CD14-positive monocyte (primary cell): ENCODE data around the gene S100P. TPM values are rescaled to one million over a fixed set of nuclear protein-coding genes. Genes with fewer than 3 reads are reported as not detected.
A peak's percentile ranks its signal among the peaks of the same experiment; 100 is the strongest.

ENCODE experiments used
- DNase-seq, 3 donors: peaks; one replicate each; pipeline ENCODE4 v3.0.0-alpha.2; 2011 to 2022
- H2AFZ ChIP-seq: 2 replicates; pipeline ENCODE4 v1.6.0; 2012; ENCODE audit warnings: mild to moderate bottlenecking, low read depth, low read length, inconsistent platforms; ENCODE audit not compliant: insufficient read depth, poor library complexity, severe bottlenecking
- H3K27ac ChIP-seq, 2 donors: 1 replicate in 1 of 2; 2 replicates in 1 of 2; pipeline ENCODE4 v1.5.1; 2012 to 2013; ENCODE audit warnings: low read length in 2 of 2, control low read depth in 1 of 2, inconsistent platforms in 1 of 2, low read depth in 1 of 2, mild to moderate bottlenecking in 1 of 2
- H3K27me3 ChIP-seq, 2 donors: one replicate each; pipeline versions ENCODE4 v1.6.0 to v1.6.1; 2011 to 2013; ENCODE audit warnings: low read length in 2 of 2; ENCODE audit not compliant: control insufficient read depth in 2 of 2, insufficient read depth in 2 of 2
- H3K36me3 ChIP-seq, 2 donors: replicated peaks in 1 of 2; 1 replicate in 1 of 2; 2 replicates in 1 of 2; pipeline versions ENCODE4 v1.5.1 to v1.6.1; 2012 to 2013; ENCODE audit warnings: low read length in 2 of 2, control low read depth in 1 of 2, inconsistent platforms in 1 of 2, mild to moderate bottlenecking in 1 of 2; ENCODE audit not compliant: insufficient read depth in 2 of 2, control insufficient read depth in 1 of 2
- H3K4me1 ChIP-seq, 2 donors: 1 replicate in 1 of 2; 2 replicates in 1 of 2; pipeline versions ENCODE4 v1.5.1 to v1.6.1; 2012 to 2013; ENCODE audit warnings: low read length in 2 of 2, control low read depth in 1 of 2, inconsistent platforms in 1 of 2, mild to moderate bottlenecking in 1 of 2, moderate library complexity in 1 of 2; ENCODE audit not compliant: insufficient read depth in 2 of 2, control insufficient read depth in 1 of 2
- H3K4me2 ChIP-seq: replicated peaks from 2 replicates; pipeline ENCODE3; 2012; ENCODE audit warnings: low read length, moderate library complexity, mild to moderate bottlenecking; ENCODE audit not compliant: poor library complexity, severe bottlenecking; ENCODE audit errors: extremely low read depth
- H3K4me3 ChIP-seq, 3 experiments: fragments of 200-600 bp in 1 of 3; sonication (generic) in 1 of 3; replicated peaks in 1 of 3; 1 replicate in 2 of 3; 2 replicates in 1 of 3; pipeline ENCODE4 v1.5.1; 2011 to 2013; ENCODE audit warnings: low read length in 3 of 3, mild to moderate bottlenecking in 3 of 3, control low read depth in 2 of 3, low read depth in 2 of 3, inconsistent platforms in 1 of 3, moderate library complexity in 1 of 3
- H3K79me2 ChIP-seq: 2 replicates; pipeline ENCODE4 v1.6.0; 2012; ENCODE audit warnings: mild to moderate bottlenecking, control low read depth, inconsistent platforms, low read length, moderate library complexity; ENCODE audit not compliant: insufficient read depth
- H3K9ac ChIP-seq: 2 replicates; pipeline ENCODE4 v1.6.0; 2017; ENCODE audit warnings: low read length, mild to moderate bottlenecking; ENCODE audit not compliant: insufficient read depth, poor library complexity, severe bottlenecking
- H3K9me3 ChIP-seq, 2 donors: replicated peaks in 1 of 2; 1 replicate in 1 of 2; 2 replicates in 1 of 2; pipeline versions ENCODE4 v1.5.1 to v1.6.1; 2012 to 2013; ENCODE audit warnings: low read length in 2 of 2, control low read depth in 1 of 2; ENCODE audit not compliant: control insufficient read depth in 1 of 2, insufficient read depth in 1 of 2
- H4K20me1 ChIP-seq: 2 replicates; pipeline ENCODE4 v1.6.0; 2012; ENCODE audit warnings: mild to moderate bottlenecking, low read length, control low read depth, moderate library complexity; ENCODE audit not compliant: insufficient read depth
- H3K27ac Mint-ChIP-seq, 7 donors: one replicate each; pipeline ENCODE4 v1.8.0; 2020; ENCODE audit warnings: mild to moderate bottlenecking in 7 of 7, mixed read lengths in 7 of 7, moderate library complexity in 6 of 7, inconsistent platforms in 2 of 7
- H3K27me3 Mint-ChIP-seq, 3 donors: one replicate each; pipeline ENCODE4 v1.8.0; 2021 to 2022; ENCODE audit warnings: low read depth in 3 of 3, mild to moderate bottlenecking in 3 of 3, mixed read lengths in 3 of 3, moderate library complexity in 3 of 3, inconsistent platforms in 1 of 3
- H3K36me3 Mint-ChIP-seq, 2 donors: one replicate each; pipeline ENCODE4 v1.8.0; 2020; ENCODE audit warnings: mixed read lengths in 2 of 2, inconsistent platforms in 1 of 2, mild to moderate bottlenecking in 1 of 2
- H3K4me1 Mint-ChIP-seq: one replicate; pipeline ENCODE4 v1.8.0; 2020; ENCODE audit warnings: mild to moderate bottlenecking, mixed read lengths
- H3K4me3 Mint-ChIP-seq, 2 donors: one replicate each; pipeline ENCODE4 v1.8.0; 2020; ENCODE audit warnings: mild to moderate bottlenecking in 2 of 2, mixed read lengths in 2 of 2, moderate library complexity in 1 of 2
- H3K9me3 Mint-ChIP-seq, 7 donors: one replicate each; pipeline ENCODE4 v1.8.0; 2020 to 2022; ENCODE audit warnings: mixed read lengths in 7 of 7, mild to moderate bottlenecking in 6 of 7, moderate library complexity in 6 of 7, inconsistent platforms in 2 of 7
- CTCF ChIP-seq: fragments of 200-600 bp; IDR thresholded peaks from one replicate; pipeline ENCODE4 v1.8.0; 2022; ENCODE audit warnings: antibody characterized with exemption, mild to moderate bottlenecking
- WGBS: methylation state at CpG from one replicate; pipeline ENCODE4 v1.1.5; 2013; ENCODE audit warnings: missing lambda C conversion rate; ENCODE audit not compliant: insufficient coverage; 5-methylcytosine and 5-hydroxymethylcytosine counted together
- intact Hi-C, 2 donors: fragments of 100-400 bp; cut with micrococcal nuclease; formaldehyde crosslinking; loops; one replicate each; pipeline versions ENCODE4 v1.15.0 to v1.15.1; 2023
- polyA plus RNA-seq, 3 donors: library from polyadenylated mRNA; depleted of rRNA in 1 of 3; unstranded in 2 of 3; stranded (reverse) in 1 of 3; fragments of 300-500 nt in 2 of 3; fragments of >200 nt in 1 of 3; fragmentation: Illumina TruSeq in 2 of 3; gene quantifications; 1 replicate in 2 of 3; 2 replicates in 1 of 3; pipeline ENCODE4 v1.2.3, GENCODE V29; 2012 to 2021

The S100P gene
- polyA plus RNA-seq, 3 donors: 13.6 to 71.2 (median 29.3) TPM

- Mint-ChIP-seq H3K27me3 (peaks cover 2 to 3% (median 2%) of the 10 kb centered on the region in 3 donors), H3K4me1 (peaks cover 26% of the 10 kb centered on the region), H3K9me3 (no peaks in the 10 kb centered on the region), H3K36me3 (peaks cover 4 to 5% of the 10 kb centered on the region in 2 donors), H3K27ac (no peak overlapping the region), H3K4me3 (no peak overlapping the region)
- intact Hi-C loops: loop anchor here (2.0 to 10.0 kb wide), 9 partner anchors 63 to 363 kb away; partner anchors contain the start of genes KIAA0232 (in 1 of the 2), MRFAP1 (in 1 of the 2) and TADA2B (in 1 of the 2)
- TF ChIP-seq CTCF: no peak
- Histone ChIP-seq H2AFZ (no peak overlapping the region), H4K20me1 (peaks cover 10% of the 10 kb centered on the region), H3K79me2 (peaks cover 18% of the 10 kb centered on the region), H3K4me1 (peaks cover 22 to 33% of the 10 kb centered on the region in 2 donors), H3K27me3 (no peaks in the 10 kb centered on the region), H3K4me3 (no peak overlapping the region), H3K27ac (no peak overlapping the region), H3K9ac (no peak overlapping the region), H3K4me2 (no peak overlapping the region), H3K36me3 (no peaks in the 10 kb centered on the region), H3K9me3 (no peaks in the 10 kb centered on the region)
- WGBS: 97% methylated on average over 4 of the region's 8 CpGs
- DNase-seq: no peak
These were observed 26.0 kb downstream of the S100P start for GRCh38 chr4:6719611-6720179.

- Mint-ChIP-seq H3K36me3 (peaks cover 4 to 5% of the 10 kb centered on the region in 2 donors), H3K9me3 (no peaks in the 10 kb centered on the region)
- no peak overlapping the region for H2AFZ ChIP-seq
These were observed 26.6 kb downstream of the S100P start for GRCh38 chr4:6720202-6720699.

More at GRCh38 chr4:6720202-6720699, 26.6 kb downstream of the S100P start:
- Mint-ChIP-seq H3K27ac (peak overlapping the region in 2 of 7 donors; percentile 32 to 44), H3K4me3 (peak overlapping the region in 1 of 2 donors; percentile 24), H3K27me3 (peaks cover 2 to 3% (median 2%) of the 10 kb centered on the region in 3 donors), H3K4me1 (peaks cover 22% of the 10 kb centered on the region)
- no peaks in the 10 kb centered on the region for H3K36me3 ChIP-seq
- peaks cover 18 to 28% of the 10 kb centered on the region in 2 donors for H3K4me1 ChIP-seq
- H3K27me3 ChIP-seq: no peaks in the 10 kb centered on the region
- H3K4me3 ChIP-seq: no peak overlapping the region
- intact Hi-C loops: loop anchor here (2.0 to 5.0 kb wide), 4 partner anchors 147 to 362 kb away; no protein-coding TSS in a partner anchor
- peaks cover 10% of the 10 kb centered on the region for H4K20me1 ChIP-seq
- 17% methylated on average over 2 of the region's 14 CpGs for WGBS
- TF ChIP-seq CTCF: peak; percentile 98
- H3K9me3 ChIP-seq: no peaks in the 10 kb centered on the region
- H3K4me2 ChIP-seq: no peak overlapping the region
- no peak overlapping the region for H3K9ac ChIP-seq
- no peak overlapping the region for H3K27ac ChIP-seq
- peak; percentile 53 to 72 (median 71) for DNase-seq
- H3K79me2 ChIP-seq: peaks cover 18% of the 10 kb centered on the region
